Left ventricle myocardium inferior (tissue), 1 donor: ENCODE data around the gene MON1B. TPM values are rescaled to one million over a fixed set of nuclear protein-coding genes. Genes with fewer than 3 reads are reported as not detected.
"Not testable (repeated sequence)": the region's sequence is repeated elsewhere in the genome, so short reads cannot be mapped to it uniquely, and the experiment has no call there.

ENCODE experiments used
- DNase-seq: peaks from one replicate; pipeline ENCODE4 v3.0.0-alpha.2; 2020
- H3K27ac ChIP-seq: fragments of 200-600 bp; replicated peaks from 2 replicates; pipeline ENCODE4 v1.8.0; 2021
- H3K27me3 ChIP-seq: fragments of 200-600 bp; 2 replicates; pipeline ENCODE4 v1.8.0; 2021; ENCODE audit warnings: low read depth
- H3K36me3 ChIP-seq: fragments of 200-600 bp; 2 replicates; pipeline ENCODE4 v1.8.0; 2021
- H3K4me1 ChIP-seq: fragments of 200-600 bp; 2 replicates; pipeline ENCODE4 v1.8.0; 2021
- H3K4me3 ChIP-seq: fragments of 200-600 bp; 2 replicates; pipeline ENCODE4 v1.8.0; 2021; ENCODE audit warnings: mild to moderate bottlenecking, moderate library complexity
- H3K9me3 ChIP-seq: fragments of 200-600 bp; replicated peaks from 2 replicates; pipeline ENCODE4 v1.8.0; 2021
- CTCF ChIP-seq: fragments of 200-600 bp; IDR thresholded peaks from 2 replicates; pipeline ENCODE4 v1.8.0; 2021; ENCODE audit warnings: antibody characterized with exemption, mild to moderate bottlenecking, borderline replicate concordance
- intact Hi-C: fragments of 100-400 bp; cut with micrococcal nuclease; formaldehyde crosslinking; loops from one replicate; pipeline ENCODE4 v1.11.0; 2022
- total RNA-seq: library from RNA; stranded (reverse); fragmentation: NEBNext Ultra II Directional; extraction: Animal tissue kit (Norgen Biotek cat#: 25700); gene quantifications from one replicate; pipeline ENCODE4 v1.2.1, GENCODE V29; 2021
- donor health status: DM: no; HTN: yes; CAD: no; lungs with severe emphysema.

The MON1B gene
- total RNA-seq, 1 donor from 2014 or later = 16.8 TPM

DNA sequence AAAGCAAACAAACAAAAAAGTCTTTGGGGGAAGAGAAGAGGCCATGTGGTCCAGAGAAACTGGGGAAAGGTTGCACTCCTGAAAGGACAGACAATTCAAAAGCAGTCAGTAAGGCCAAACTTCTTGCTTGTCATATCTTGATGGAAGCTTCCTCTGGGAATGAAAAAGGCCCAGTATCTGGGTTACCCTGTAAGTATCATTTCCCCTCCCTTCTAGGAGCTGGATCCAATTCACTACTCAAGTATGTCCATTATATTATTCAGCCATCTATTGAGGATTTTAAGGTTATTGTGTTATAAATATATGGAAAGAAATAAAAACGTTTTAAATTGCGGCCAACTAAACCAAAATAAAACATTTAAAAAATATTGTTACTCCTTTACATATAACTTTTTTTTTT is 26.0 kb upstream of the MON1B start:
- H3K27me3 ChIP-seq = peaks cover 7% of the 10 kb centered on the region
- no peak for TF ChIP-seq CTCF
- H3K27ac ChIP-seq = no peak overlapping the region
- H3K4me1 ChIP-seq = no peaks in the 10 kb centered on the region
- H3K36me3 ChIP-seq = no peaks in the 10 kb centered on the region
- no peaks in the 10 kb centered on the region for H3K9me3 ChIP-seq
- no peak for DNase-seq
- no peak overlapping the region for H3K4me3 ChIP-seq
- intact Hi-C loops = no loop called here

GRCh38 chr16:77165536-77166236 is 25.3 kb upstream of the MON1B start:
- H3K4me3 ChIP-seq, intact Hi-C loops, H3K27ac ChIP-seq, H3K4me1 ChIP-seq, H3K36me3 ChIP-seq, H3K9me3 ChIP-seq, DNase-seq: not testable (repeated sequence)
- H3K27me3 ChIP-seq = peaks cover 14% of the 10 kb centered on the region

- Histone ChIP-seq H3K27me3 (peaks cover 17% of the 10 kb centered on the region), H3K9me3 (no peaks in the 10 kb centered on the region), H3K27ac (no peak overlapping the region), H3K36me3 (no peaks in the 10 kb centered on the region), H3K4me3 (no peak overlapping the region), H3K4me1 (no peaks in the 10 kb centered on the region)
- no peak for TF ChIP-seq CTCF
- DNase-seq = no peak
- intact Hi-C loops = no loop called here
Measured at GRCh38 chr16:77166726-77167125, 24.3 kb upstream of the MON1B start.

DNA sequence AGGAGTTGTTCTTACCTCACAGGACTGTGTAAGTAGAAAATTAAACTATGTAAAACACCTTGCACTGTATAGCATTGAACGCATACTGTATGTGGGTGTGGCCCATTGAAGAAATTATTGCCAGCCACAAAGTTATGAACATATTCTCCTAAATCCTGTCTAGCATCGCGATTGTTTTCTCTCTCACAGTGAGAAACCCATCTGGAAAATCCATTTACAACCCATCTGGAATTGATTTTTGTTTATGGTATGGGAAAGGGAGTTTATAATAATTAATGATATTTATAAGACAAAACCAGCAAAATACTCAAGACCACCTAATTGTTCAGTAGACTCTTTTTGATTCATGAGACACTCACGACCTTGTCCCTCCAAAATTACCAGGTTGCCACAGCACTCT is 22.1 kb upstream of the MON1B start:
- H3K36me3 ChIP-seq = no peaks in the 10 kb centered on the region
- H3K27me3 ChIP-seq = peaks cover 17% of the 10 kb centered on the region
- no peak for TF ChIP-seq CTCF
- no peak overlapping the region for H3K4me3 ChIP-seq
- no peaks in the 10 kb centered on the region for H3K9me3 ChIP-seq
- H3K27ac ChIP-seq = no peak overlapping the region
- intact Hi-C loops = no loop called here
- DNase-seq = no peak
- H3K4me1 ChIP-seq = no peaks in the 10 kb centered on the region

- TF ChIP-seq CTCF = peak; percentile 72
- DNase-seq = no peak
- H3K27ac ChIP-seq = no peak overlapping the region
- intact Hi-C loops = loop anchor here (5.0 to 10.0 kb wide), 2 partner anchors 505 to 1377 kb away; no protein-coding TSS in a partner anchor
- peaks cover 24% of the 10 kb centered on the region for H3K27me3 ChIP-seq
- H3K4me3 ChIP-seq = no peak overlapping the region
- H3K36me3 ChIP-seq = no peaks in the 10 kb centered on the region
- H3K9me3 ChIP-seq = no peaks in the 10 kb centered on the region
- no peaks in the 10 kb centered on the region for H3K4me1 ChIP-seq
Measured at GRCh38 chr16:77169650-77170236, 21.2 kb upstream of the MON1B start.

- H3K9me3 ChIP-seq = no peaks in the 10 kb centered on the region
- H3K27me3 ChIP-seq = peaks cover 29% of the 10 kb centered on the region
- TF ChIP-seq CTCF = no peak
- H3K4me3 ChIP-seq = no peak overlapping the region
- H3K36me3 ChIP-seq = no peaks in the 10 kb centered on the region
- DNase-seq = no peak
- no peaks in the 10 kb centered on the region for H3K4me1 ChIP-seq
- intact Hi-C loops = loop anchor here (5.0 to 10.0 kb wide), 2 partner anchors 506 to 1379 kb away; no protein-coding TSS in a partner anchor
- no peak overlapping the region for H3K27ac ChIP-seq
Measured at GRCh38 chr16:77170805-77171204, 20.2 kb upstream of the MON1B start.
